Large intestine (tissue), 3 donors: ENCODE data around the gene RNF34. TPM values are rescaled to one million over a fixed set of nuclear protein-coding genes. Genes with fewer than 3 reads are reported as not detected.
"Not testable (repeated sequence)": the region's sequence is repeated elsewhere in the genome, so short reads cannot be mapped to it uniquely, and the experiment has no call there.

ENCODE experiments used
- DNase-seq, 2 donors: peaks; one replicate each; pipeline versions ENCODE4 v3.0.0 to v3.0.0-alpha.2; 2013
- H3K27ac ChIP-seq: one replicate; pipeline ENCODE4 v1.5.1; 2013; ENCODE audit warnings: low read length
- H3K27me3 ChIP-seq: 2 replicates; pipeline ENCODE4 v1.6.1; 2013; ENCODE audit warnings: low read length; ENCODE audit not compliant: control insufficient read depth, insufficient read depth
- H3K36me3 ChIP-seq: 2 replicates; pipeline ENCODE4 v1.6.1; 2013; ENCODE audit warnings: low read length; ENCODE audit not compliant: control insufficient read depth, insufficient read depth
- H3K4me1 ChIP-seq: one replicate; pipeline ENCODE4 v1.6.1; 2013; ENCODE audit warnings: low read length; ENCODE audit not compliant: control insufficient read depth, insufficient read depth
- H3K4me3 ChIP-seq: one replicate; pipeline ENCODE4 v1.5.1; 2013; ENCODE audit warnings: low read length
- H3K9me3 ChIP-seq: one replicate; pipeline ENCODE4 v1.6.1; 2013; ENCODE audit warnings: mild to moderate bottlenecking, low read depth, low read length, moderate library complexity; ENCODE audit not compliant: control insufficient read depth
- WGBS: methylation state at CpG from one replicate; pipeline ENCODE4 v1.1.5; 2013; ENCODE audit warnings: low lambda C conversion rate; ENCODE audit not compliant: insufficient coverage; 5-methylcytosine and 5-hydroxymethylcytosine counted together
- polyA plus RNA-seq: library from polyadenylated mRNA; unstranded; fragments of 120-200 nt; gene quantifications from one replicate; pipeline ENCODE4 v1.2.1, GENCODE V29; 2013

The RNF34 gene
- polyA plus RNA-seq, 1 donor: 39.2 TPM

GRCh38 chr12:121365416-121366062, 34.4 kb upstream of the RNF34 start:
- no peak for DNase-seq
- Histone ChIP-seq H3K36me3 (no peaks in the 10 kb centered on the region), H3K27me3 (no peaks in the 10 kb centered on the region), H3K4me3 (no peak overlapping the region), H3K4me1 (no peaks in the 10 kb centered on the region), H3K27ac (no peak overlapping the region), H3K9me3 (no peaks in the 10 kb centered on the region)
- WGBS: no CpG with 5 or more reads among the region's 5 CpGs

GRCh38 chr12:121366063-121366459, 33.9 kb upstream of the RNF34 start:
- Histone ChIP-seq H3K4me3 (no peak overlapping the region), H3K27me3 (no peaks in the 10 kb centered on the region), H3K27ac (no peak overlapping the region), H3K4me1 (no peaks in the 10 kb centered on the region), H3K36me3 (no peaks in the 10 kb centered on the region), H3K9me3 (no peaks in the 10 kb centered on the region)
- no CpG with 5 or more reads among the region's 4 CpGs for WGBS
- no peak for DNase-seq

- no peak overlapping the region for H3K4me3 ChIP-seq
- no peaks in the 10 kb centered on the region for H3K27me3 ChIP-seq
- H3K4me1 ChIP-seq: peaks cover under 1% of the 10 kb centered on the region
- no peaks in the 10 kb centered on the region for H3K9me3 ChIP-seq
- H3K27ac ChIP-seq: no peak overlapping the region
- 86% methylated on average over 3 of the region's 6 CpGs for WGBS
- DNase-seq: no peak
- H3K36me3 ChIP-seq: no peaks in the 10 kb centered on the region
Measured at GRCh38 chr12:121371404-121371803, 28.5 kb upstream of the RNF34 start.

DNA sequence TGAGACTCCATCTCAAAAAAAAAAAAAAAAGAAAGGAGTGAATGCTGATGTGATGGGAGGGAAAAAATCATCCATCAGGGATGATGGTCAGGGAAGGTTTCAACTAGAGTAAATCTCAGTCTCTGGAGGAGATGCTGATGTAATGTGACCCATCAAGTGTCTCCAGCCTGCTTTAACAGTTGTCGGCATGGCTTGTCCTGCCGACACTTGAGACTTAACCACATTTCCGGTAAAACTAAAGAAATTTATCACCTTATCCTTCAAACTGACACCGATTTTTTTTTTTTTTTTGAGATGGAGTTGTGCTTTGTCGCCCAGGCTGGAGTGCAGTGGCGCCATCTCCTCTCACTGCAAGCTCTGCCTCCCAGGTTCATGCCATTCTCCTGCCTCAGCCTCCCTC, 26.2 kb upstream of the RNF34 start:
- Histone ChIP-seq H3K27ac (no peak overlapping the region), H3K4me3 (no peak overlapping the region), H3K9me3 (no peaks in the 10 kb centered on the region), H3K27me3 (no peaks in the 10 kb centered on the region), H3K36me3 (no peaks in the 10 kb centered on the region), H3K4me1 (peaks cover 6% of the 10 kb centered on the region)
- 100% methylated on average over 1 of the region's 6 CpGs for WGBS
- DNase-seq: no peak

- not testable (repeated sequence) for H3K36me3 ChIP-seq, H3K9me3 ChIP-seq, H3K4me3 ChIP-seq, H3K4me1 ChIP-seq, H3K27me3 ChIP-seq, H3K27ac ChIP-seq, DNase-seq
- WGBS: no CpG with 5 or more reads among the region's 23 CpGs
Measured at GRCh38 chr12:121374336-121374735, 25.6 kb upstream of the RNF34 start.

GRCh38 chr12:121374945-121375584, 24.9 kb upstream of the RNF34 start:
- H3K4me1 ChIP-seq, H3K27ac ChIP-seq, DNase-seq, H3K36me3 ChIP-seq, H3K27me3 ChIP-seq, H3K4me3 ChIP-seq, H3K9me3 ChIP-seq: not testable (repeated sequence)
- WGBS: 100% methylated on average over 1 of the region's 14 CpGs

- H3K4me3 ChIP-seq: no peak overlapping the region
- H3K4me1 ChIP-seq: peaks cover 6% of the 10 kb centered on the region
- 83% methylated on average over 1 of the region's 8 CpGs for WGBS
- peak in 1 of 2 donors; percentile 55 for DNase-seq
- no peaks in the 10 kb centered on the region for H3K27me3 ChIP-seq
- H3K27ac ChIP-seq: peak overlapping the region; percentile 28
- no peaks in the 10 kb centered on the region for H3K9me3 ChIP-seq
- no peaks in the 10 kb centered on the region for H3K36me3 ChIP-seq
Measured at GRCh38 chr12:121376754-121377697, 22.9 kb upstream of the RNF34 start.

DNA sequence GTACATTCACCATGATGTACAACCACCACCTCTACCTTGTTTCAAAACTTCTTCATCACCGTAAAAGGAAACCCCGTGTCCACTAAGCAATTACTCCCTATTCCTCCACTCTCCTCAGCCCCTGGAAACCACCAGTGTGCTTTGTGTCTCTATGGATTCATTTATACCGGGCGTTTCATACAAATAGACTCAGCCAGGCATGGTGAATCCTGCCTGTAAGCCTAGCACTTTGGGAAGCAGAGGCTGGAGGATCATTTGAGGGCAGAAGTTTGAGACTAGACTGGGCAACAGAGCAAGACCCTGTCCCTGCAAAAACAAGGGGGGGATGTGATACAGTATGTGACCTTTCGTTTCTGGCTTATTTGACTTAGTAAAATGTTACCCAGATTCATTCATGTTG, 21.2 kb upstream of the RNF34 start:
- Histone ChIP-seq H3K9me3 (no peaks in the 10 kb centered on the region), H3K27ac (no peak overlapping the region), H3K36me3 (no peaks in the 10 kb centered on the region), H3K4me3 (no peak overlapping the region), H3K4me1 (peaks cover 8% of the 10 kb centered on the region), H3K27me3 (no peaks in the 10 kb centered on the region)
- no CpG with 5 or more reads among the region's 5 CpGs for WGBS
- DNase-seq: no peak

GRCh38 chr12:121379945-121380344, 20.0 kb upstream of the RNF34 start:
- H3K36me3 ChIP-seq: no peaks in the 10 kb centered on the region
- H3K27me3 ChIP-seq: no peaks in the 10 kb centered on the region
- H3K9me3 ChIP-seq: no peaks in the 10 kb centered on the region
- no peak for DNase-seq
- no peak overlapping the region for H3K4me3 ChIP-seq
- H3K4me1 ChIP-seq: peaks cover 8% of the 10 kb centered on the region
- H3K27ac ChIP-seq: no peak overlapping the region
- WGBS: 40% methylated on average over 1 of the region's 10 CpGs

GRCh38 chr12:121383601-121384021, 16.3 kb upstream of the RNF34 start:
- Histone ChIP-seq H3K4me1 (peaks cover 3% of the 10 kb centered on the region), H3K9me3 (no peaks in the 10 kb centered on the region), H3K4me3 (no peak overlapping the region), H3K27ac (no peak overlapping the region), H3K36me3 (no peaks in the 10 kb centered on the region), H3K27me3 (no peaks in the 10 kb centered on the region)
- no CpG with 5 or more reads among the region's 9 CpGs for WGBS
- DNase-seq: peak; percentile 15 to 67
